OCI-M1 (cell line): ENCODE results near the gene FNTB.
A peak's percentile ranks its signal among the peaks of the same experiment; 100 is the strongest.

ENCODE experiments used
- DNase-seq: peaks from one replicate; lab custom pipeline; 2025; lab: John Stamatoyannopoulos, UW

Gene FNTB

DNA sequence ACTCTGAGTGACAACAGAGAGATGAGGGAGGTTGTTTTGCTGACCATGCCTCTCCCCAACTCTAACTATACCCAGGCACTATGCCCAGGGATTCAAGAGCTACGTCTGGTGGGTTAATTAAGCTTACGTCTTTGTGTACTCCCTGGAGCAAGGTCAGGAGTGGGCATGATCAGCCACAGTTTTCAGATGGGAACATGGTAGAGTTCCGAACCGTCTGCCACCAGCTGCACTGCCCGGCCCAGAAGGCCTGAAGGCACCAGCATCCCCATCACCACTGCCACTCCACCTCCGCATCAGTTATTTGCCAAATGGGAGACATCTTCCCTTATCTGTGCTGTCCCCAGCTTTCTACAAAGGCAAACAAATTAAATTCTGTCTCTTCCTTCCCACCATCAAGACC is 33.0 kb upstream of the FNTB start:
- no peak for DNase-seq

GRCh38 chr14:64954491-64955240 is 32.0 kb upstream of the FNTB start:
- no peak for DNase-seq

- DNase-seq: no peak
These were observed 31.4 kb upstream of the FNTB start for GRCh38 chr14:64955297-64955696.

GRCh38 chr14:64956697-64957406 is 29.8 kb upstream of the FNTB start:
- no peak for DNase-seq

GRCh38 chr14:64958201-64958600 is 28.5 kb upstream of the FNTB start:
- DNase-seq: no peak

GRCh38 chr14:64958743-64959142 is 28.0 kb upstream of the FNTB start:
- DNase-seq: no peak

DNA sequence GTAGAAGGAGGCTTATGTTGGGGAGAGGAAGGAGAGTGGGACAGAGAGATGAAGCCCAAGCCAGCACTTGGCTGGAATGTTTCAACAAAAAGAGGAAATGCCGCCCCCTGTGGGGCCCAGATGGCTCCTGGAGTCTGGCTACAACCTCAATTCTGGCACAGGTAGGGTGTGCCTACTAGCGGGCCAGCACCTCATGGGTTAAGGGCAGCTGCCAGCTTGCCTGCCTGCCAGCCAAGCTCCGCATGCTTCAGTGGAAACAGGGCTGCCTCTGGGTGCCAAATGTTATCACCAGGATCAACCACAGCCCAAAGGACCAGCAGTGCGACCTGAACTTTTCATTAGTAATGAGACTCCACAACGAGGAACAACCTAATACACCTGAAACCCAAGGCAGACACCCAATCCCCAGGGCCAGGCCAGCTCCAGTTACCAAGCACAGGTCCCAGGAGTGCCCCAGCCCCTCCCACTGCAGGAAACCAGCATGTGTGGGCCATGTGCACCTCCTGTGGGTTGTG is 25.9 kb upstream of the FNTB start:
- DNase-seq: no peak

DNA sequence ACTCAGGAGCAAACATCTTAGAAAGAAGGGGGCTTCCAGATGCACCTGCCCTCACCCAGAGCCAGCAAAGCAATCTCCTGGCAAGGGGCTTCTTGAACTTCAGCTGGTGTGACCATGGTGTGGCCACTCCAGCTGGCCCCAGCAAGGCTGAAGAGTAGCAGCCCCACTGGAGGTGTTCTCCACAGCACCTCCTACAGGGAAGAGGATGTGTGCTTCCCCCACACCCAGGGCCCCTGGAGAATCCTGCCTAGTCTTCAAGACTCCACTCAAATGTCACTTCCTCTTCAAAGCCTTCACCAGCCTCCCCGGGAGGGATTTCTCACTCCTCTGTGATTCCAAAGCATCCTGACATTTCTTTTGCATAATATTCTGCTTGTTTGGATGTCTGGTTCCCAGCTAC is 23.1 kb upstream of the FNTB start:
- DNase-seq: peak; percentile 16

DNA sequence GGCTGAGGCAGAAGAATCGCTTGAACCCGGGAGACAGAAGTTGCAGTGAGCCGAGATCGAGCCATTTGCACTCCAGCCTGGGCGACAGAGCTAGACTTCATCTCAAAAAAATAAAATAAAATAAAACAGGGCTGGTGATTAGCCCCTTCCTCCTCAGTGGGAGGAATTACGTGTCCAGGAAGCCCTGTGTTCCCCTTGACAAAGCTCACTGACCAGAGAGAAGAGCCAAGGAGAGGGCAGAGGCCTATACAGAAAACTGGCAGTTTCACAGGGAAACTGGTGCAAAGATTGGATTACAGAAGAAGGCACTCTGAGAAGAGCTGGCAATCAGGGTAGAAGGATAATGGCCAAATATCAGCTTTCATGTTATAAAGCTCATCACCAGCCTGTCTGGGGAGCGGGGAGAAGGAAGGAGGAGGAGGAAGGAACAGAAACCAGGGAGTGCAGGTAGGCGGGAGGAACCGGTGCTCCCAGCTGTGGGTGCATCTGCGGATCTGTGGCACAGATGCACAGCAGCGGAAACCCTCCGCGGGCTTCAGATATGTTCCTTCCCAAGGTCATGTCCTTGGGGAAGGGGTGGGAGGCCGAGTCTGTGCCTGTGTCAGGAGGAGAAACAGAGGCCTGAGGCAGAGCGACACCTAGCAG is 21.2 kb upstream of the FNTB start:
- no peak for DNase-seq

DNA sequence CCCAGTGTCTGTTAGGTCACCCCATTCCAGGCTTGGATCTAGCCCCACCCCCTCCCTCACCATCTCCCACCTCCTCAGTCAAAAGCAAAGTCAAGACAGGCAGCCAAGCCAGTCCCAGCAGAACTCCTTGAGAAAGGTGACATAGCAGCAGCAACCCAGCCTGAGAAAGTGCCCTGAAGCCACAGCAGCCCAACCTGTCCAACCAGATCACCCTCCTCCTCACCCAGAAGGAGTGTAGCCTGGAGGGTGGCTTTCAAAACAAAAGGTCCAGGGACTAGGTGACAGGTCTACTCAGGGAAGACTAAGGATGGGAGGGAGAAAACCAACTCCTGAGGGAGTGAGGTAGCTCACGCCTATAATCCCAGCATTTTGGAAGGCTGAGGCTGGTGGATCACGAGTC is 19.7 kb upstream of the FNTB start:
- no peak for DNase-seq

DNA sequence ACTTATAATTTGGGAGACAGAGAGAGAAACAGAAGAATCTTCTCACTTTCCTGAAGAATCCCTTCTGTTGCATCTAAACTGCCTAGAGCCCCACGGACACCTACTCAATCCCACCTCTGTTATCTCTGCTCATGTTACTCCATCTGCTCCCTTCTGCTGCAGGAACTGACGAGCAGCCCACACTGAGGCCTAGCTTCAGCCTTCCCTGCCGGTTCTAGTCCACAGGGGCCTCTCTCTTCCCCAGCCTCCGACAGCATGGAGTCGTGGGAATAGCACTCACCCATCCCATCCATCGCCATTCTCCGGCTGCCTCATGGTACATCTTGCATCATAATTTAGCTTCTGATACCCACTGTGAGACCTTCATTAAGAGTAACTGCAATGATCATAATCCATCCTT is 18.5 kb upstream of the FNTB start:
- DNase-seq: no peak

GRCh38 chr14:64968651-64969050 is 18.0 kb upstream of the FNTB start:
- no peak for DNase-seq

- DNase-seq: no peak
These were observed 16.7 kb upstream of the FNTB start for GRCh38 chr14:64970041-64970440.

DNA sequence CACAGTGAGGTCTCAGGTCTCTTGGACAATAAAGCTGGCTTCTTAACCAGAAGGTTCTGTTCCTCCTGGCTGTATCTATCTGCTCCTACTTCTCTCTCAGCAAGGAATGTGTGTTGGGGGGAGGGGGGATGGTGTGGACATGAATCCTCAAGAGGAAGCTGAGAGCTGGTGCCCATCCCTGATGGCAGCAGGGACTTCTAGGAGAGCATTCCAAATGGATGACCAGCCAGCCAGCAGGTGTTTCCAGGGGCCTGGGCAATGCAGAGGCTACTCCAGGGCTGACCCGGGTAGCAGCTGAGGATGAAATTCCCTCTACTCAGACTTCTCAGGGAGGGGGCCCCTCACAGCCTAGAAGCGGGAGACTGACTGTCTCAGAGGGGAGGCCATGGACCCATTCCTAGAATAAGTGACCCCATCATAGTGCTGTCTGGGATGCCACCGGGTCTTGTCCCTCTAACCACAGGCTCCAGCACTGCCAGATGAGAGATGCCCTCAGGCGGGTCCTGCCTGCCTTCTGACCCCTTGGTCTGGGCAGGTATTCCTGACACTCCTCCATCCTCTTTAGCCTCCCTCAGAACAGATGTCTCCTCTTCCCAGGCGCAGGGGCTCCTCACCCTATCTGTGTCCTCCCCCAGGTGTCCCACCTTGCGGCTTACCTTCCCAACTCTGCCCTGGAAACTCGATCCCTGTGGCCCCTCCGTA is 15.8 kb upstream of the FNTB start:
- DNase-seq: no peak

DNA sequence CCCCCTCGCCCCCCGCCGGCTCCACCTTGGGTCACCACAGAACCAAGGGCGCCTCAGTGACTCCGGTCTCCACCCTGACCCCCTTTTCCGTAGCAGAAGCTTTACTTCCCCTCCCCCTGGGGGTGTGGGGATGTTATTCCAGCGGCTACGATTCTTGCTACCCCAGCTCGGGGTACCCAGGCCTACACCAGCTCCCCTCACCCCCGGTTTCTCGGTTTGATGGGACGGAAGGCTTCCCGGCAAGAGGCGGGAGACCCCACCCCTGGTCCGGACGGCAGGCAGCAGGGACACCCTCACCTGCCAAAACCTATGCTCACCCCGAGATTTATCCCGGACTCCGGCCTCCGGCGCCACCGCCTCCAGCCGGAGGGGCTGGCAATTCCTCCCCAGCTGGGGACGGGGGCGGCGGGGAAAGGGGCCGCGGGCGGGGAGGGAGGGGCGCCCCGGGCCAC is 15.2 kb upstream of the FNTB start:
- DNase-seq: no peak

DNA sequence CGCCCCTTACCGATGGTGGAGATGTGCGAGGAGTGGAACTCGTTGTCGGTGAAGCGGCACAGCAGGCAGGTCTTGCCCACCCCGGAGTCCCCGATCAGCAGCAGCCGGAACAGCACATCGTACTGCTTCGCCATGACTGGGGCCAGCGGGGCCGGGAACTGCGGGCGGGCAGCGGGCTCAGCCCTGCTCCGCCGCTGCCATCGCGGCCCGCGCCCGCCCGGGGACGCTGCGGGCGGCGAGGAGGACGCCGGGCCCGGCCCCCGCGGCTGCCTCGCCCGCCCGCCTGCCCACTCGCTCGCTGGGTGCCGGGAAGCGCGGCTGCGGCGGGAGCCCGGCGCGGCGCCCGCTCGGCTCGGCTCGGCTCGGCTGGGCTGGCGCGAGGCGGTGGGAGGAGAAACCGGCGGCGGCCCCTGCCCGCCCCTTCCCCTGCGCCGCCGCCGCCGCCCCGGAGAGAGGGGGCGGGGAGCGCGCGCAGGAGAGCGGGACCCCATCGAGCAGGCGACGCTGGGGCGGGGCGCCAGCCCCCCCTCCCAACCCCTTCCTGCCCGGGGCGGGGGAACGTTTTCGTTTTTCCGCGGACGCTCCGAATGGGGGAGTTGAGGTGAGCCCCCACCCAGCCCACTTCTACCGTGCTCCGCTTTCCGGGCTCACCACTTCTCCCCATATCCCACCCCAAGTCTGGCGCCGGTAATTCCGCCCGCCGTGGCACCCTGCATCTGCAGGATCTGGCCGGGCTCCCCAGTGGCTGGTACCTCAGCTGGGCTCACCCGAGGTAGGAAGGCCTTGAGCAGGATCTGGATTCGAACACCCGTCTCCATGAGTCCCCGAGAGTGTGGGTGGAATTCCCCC is 14.5 kb upstream of the FNTB start, which contains the start of gene RAB15:
RAB15 (minus strand) TSS at position 394 of the 849 bp plus-strand sequence; CDS start at position 134, 260 bp downstream.
- DNase-seq: peak; percentile 5

- DNase-seq: no peak
These were observed 13.7 kb upstream of the FNTB start for GRCh38 chr14:64973026-64973442.

DNA sequence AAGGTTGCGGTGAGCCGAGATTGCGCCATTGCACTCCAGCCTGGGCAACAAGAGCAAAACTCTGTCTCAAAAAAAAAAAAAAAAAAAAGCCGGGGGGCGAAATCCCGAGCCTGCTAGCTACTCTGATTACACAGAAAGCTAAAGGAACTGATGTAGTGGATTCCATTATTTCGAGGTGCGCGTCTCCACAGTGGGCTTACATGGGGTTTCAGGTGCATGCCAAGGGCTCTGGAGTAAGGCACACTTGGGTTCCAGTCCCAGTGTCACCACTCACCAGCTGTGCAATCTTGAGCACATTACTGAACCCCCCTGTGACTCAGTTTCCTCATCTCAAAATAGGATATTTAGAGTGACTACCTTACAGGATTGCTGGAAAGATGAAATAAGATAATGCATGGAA is 12.9 kb upstream of the FNTB start:
- no peak for DNase-seq

DNA sequence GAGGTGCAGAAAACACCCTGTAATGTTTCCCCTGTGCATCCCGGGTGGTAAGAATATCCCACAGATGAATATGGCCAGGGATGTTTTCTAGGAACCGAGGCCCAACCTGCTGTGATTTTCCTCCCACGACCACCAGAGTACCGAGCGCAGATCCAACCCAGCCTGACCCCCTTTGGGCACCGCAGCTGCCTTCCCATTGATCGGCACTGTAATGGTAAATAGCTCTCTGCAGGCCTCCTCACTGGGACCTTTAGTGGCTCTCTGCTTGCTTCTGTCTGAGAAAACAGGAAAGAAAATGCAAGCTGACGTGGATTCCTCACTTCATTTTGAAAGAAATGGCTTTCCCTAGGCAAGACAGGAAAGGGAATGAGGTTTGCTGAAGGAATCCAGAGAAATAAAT is 12.1 kb upstream of the FNTB start:
- no peak for DNase-seq

- no peak for DNase-seq
These were observed 7.2 kb upstream of the FNTB start for GRCh38 chr14:64979336-64980074.
